ENCODE results near the gene HS3ST2. TPM values are rescaled to one million over a fixed set of nuclear protein-coding genes. Genes with fewer than 3 reads are reported as not detected.
"Not testable (repeated sequence)": the region's sequence is repeated elsewhere in the genome, so short reads cannot be mapped to it uniquely, and the experiment has no call there.

The HS3ST2 gene
- total RNA-seq, 2 experiments from 2014 or later = not detected

DNA sequence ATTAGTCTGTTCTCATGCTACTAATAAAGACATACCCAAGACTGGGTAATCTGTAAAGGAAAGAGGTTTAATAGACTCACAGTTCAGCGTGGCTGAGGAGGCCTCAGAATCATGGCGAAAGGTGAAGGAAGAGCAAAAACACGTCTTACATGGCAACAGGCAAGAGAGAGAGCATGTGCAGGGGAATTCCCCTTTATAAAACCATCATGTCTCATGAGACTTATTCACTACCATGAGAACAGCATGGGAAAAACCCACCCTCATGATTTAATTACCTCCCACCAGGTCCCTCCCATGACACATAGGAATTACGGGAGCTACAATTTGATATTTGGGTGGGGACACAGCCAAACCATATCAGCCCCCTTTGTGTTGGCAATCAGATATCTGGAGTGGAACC is 85.6 kb downstream of the HS3ST2 start:
- not testable (repeated sequence) for H3K36me3 Mint-ChIP-seq; ATAC-seq; H3K27ac Mint-ChIP-seq; H3K4me1 Mint-ChIP-seq; DNase-seq; H3K9me3 Mint-ChIP-seq (ENCODE audit: low read depth); H3K4me3 Mint-ChIP-seq
- peaks cover 18% of the 10 kb centered on the region for H3K27me3 Mint-ChIP-seq
- CTCF ChIA-PET = interaction anchor here (0.9 to 1.9 kb wide), 3 partner anchors 22 to 536 kb away, joined by 3 to 5 read pairs (median 3); no protein-coding TSS in a partner anchor

DNA sequence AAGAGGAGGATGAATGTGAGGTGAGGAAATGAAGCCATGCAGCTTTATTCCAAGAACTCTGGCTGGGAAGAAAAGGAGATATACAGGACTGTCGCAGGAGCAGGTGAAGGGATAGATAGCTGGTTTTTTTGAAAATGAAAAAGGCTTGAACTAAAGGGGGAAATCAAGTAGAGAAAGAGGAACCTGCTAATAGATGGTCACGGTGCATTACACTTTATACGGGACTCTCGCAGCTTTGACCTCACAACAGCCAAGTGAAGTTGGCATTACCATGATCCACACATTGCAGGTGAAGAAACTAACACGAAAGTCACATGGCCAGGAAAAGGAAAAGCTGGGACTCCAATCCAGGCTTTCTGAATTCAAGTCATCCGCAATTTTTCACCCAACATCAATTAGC is 86.9 kb downstream of the HS3ST2 start:
- H3K36me3 Mint-ChIP-seq = no peaks in the 10 kb centered on the region
- H3K4me3 Mint-ChIP-seq = no peak overlapping the region
- ATAC-seq (no peak), DNase-seq (no peak)
- H3K4me1 Mint-ChIP-seq = no peaks in the 10 kb centered on the region
- H3K27ac Mint-ChIP-seq = no peak overlapping the region
- peaks cover 18% of the 10 kb centered on the region for H3K27me3 Mint-ChIP-seq
- H3K9me3 Mint-ChIP-seq (ENCODE audit: low read depth) = no peaks in the 10 kb centered on the region
- CTCF ChIA-PET = interaction anchor here (1.9 kb wide), 1 partner anchor 535 kb away, joined by 5 read pairs; no protein-coding TSS in a partner anchor

DNA sequence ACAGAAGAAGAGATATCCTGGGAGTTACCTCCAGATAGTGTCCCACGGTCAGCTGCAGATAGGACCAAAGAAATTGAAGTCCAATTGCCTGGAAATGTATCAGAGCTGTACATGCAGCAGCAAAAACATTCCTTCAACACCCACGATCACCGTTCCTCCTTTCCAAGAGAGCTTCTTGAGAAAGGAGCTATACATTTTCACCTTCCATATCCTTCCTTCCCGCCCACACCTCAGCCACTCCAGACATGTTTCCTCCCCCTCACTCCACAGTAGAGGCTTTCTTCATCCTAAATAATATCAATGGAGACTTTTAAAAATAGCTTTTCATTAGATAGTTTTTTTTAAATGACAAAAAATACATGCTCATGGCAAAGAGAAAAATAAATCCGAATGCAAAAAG is 87.6 kb downstream of the HS3ST2 start:
- H3K36me3 Mint-ChIP-seq = no peaks in the 10 kb centered on the region
- no peaks in the 10 kb centered on the region for H3K4me1 Mint-ChIP-seq
- H3K4me3 Mint-ChIP-seq = no peak overlapping the region
- H3K9me3 Mint-ChIP-seq (ENCODE audit: low read depth) = no peaks in the 10 kb centered on the region
- no peak overlapping the region for H3K27ac Mint-ChIP-seq
- ATAC-seq = no peak
- no peak for DNase-seq
- peaks cover 16% of the 10 kb centered on the region for H3K27me3 Mint-ChIP-seq
- CTCF ChIA-PET = no interaction called here

DNA sequence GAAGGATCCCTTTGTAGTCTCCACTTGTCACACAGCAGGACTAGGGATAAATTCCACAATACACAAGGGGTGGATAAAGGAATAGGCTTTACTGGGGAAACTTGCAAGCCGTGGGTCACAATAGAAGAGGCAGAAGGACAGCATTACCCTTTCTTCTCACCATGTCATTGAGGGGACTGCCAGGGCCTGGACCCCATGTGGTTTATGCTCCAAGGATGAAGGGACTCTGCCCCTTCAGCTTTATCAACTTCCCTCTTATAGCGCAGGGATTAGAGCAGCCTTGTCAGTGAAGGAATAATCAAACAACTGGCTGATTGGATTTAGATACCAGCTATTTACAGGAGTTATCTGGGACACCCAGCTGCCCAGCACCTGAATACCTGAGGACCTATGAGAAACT is 89.8 kb downstream of the HS3ST2 start:
- CTCF ChIA-PET = no interaction called here
- no peak overlapping the region for H3K4me3 Mint-ChIP-seq

DNA sequence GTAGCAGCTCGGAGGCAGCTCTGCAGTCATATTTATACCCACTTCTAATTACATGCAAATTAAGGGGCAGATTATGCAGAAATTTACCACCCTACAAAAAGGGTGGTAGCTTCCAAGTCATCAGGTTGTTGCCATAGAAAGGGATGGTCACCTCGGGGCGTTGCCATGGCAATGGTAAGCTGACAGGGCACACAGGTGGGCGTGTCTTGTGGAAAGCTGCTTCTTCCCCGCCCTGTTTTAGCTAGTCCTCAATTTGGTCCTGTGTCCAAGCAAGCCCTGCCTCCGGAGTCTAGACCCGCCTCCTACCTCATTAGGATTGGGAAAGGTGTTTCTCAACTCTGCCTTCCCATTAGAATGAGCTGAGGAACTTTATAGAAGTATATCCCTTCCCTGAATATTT is 98.7 kb downstream of the HS3ST2 start:
- Mint-ChIP-seq H3K4me1 (no peaks in the 10 kb centered on the region), H3K27ac (no peak overlapping the region), H3K9me3 (ENCODE audit: low read depth) (no peaks in the 10 kb centered on the region), H3K4me3 (no peak overlapping the region), H3K27me3 (peaks cover 2% of the 10 kb centered on the region), H3K36me3 (no peaks in the 10 kb centered on the region)
- DNase-seq (no peak), ATAC-seq (no peak)
- CTCF ChIA-PET = no interaction called here

More for the DNA sequence above, 89.8 kb downstream of the HS3ST2 start:
- H3K27me3 Mint-ChIP-seq = peaks cover 26% of the 10 kb centered on the region
- no peak overlapping the region for H3K27ac Mint-ChIP-seq
- ATAC-seq (no peak), DNase-seq (no peak)
- no peaks in the 10 kb centered on the region for H3K4me1 Mint-ChIP-seq
- no peaks in the 10 kb centered on the region for H3K36me3 Mint-ChIP-seq
- H3K9me3 Mint-ChIP-seq (ENCODE audit: low read depth) = no peaks in the 10 kb centered on the region

DNA sequence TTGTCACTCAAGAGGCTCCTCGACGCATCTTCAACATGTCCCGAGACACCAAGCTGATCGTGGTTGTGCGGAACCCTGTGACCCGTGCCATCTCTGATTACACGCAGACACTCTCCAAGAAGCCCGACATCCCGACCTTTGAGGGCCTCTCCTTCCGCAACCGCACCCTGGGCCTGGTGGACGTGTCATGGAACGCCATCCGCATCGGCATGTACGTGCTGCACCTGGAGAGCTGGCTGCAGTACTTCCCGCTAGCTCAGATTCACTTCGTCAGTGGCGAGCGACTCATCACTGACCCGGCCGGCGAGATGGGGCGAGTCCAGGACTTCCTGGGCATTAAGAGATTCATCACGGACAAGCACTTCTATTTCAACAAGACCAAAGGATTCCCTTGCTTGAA is 101.0 kb downstream of the HS3ST2 start:
- Mint-ChIP-seq H3K4me3 (no peak overlapping the region), H3K4me1 (no peaks in the 10 kb centered on the region), H3K27me3 (peaks cover 6% of the 10 kb centered on the region), H3K27ac (no peak overlapping the region), H3K9me3 (ENCODE audit: low read depth) (no peaks in the 10 kb centered on the region), H3K36me3 (no peaks in the 10 kb centered on the region)
- no peak for ATAC-seq
- DNase-seq = no peak
- CTCF ChIA-PET = interaction anchor here (1.0 kb wide), 1 partner anchor 31 kb away, joined by 5 read pairs; no protein-coding TSS in a partner anchor

DNA sequence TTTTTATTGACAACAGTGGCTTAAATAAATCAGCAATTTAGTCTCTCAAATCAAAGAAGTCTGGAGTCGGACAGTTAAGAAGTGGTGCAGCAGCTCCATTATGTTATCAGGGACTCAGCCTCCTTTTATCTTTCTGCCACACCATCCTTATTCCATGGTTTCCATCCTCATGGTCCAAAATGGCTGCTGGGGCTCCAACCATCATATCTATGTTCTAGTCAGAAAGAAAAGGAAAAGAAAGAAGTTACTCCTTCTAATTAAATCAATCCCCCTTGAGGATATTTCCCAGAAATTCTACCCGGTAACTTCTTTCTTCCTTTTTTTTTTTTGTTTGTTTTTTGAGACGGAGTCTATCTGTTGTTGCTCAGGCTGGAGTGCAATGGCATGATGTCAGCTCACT is 109.5 kb downstream of the HS3ST2 start:
- H3K27me3 Mint-ChIP-seq = peaks cover 22% of the 10 kb centered on the region
- DNase-seq = no peak
- H3K4me1 Mint-ChIP-seq = no peaks in the 10 kb centered on the region

DNA sequence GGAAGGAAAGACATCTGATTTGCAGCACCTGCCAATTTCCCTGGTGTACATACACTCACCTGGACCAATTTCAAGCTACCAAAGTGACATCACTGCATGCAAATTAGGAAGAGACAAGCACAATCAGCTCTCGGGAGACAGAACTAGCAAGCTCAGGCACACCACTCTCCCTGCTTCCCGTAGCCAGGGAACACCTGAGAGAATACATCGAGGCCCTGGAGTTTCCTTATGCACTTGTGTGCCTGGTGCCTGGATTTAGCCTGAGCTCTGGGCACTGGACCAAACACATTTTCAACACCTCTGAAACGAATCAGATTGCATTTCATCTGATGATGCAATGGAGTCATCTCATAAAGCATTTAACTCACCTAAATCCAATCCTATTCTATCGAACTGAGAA is 110.5 kb downstream of the HS3ST2 start:
- DNase-seq (no peak), ATAC-seq (no peak)
- Mint-ChIP-seq H3K27me3 (peaks cover 23% of the 10 kb centered on the region), H3K4me3 (no peak overlapping the region), H3K9me3 (ENCODE audit: low read depth) (no peaks in the 10 kb centered on the region), H3K27ac (no peak overlapping the region), H3K36me3 (no peaks in the 10 kb centered on the region), H3K4me1 (no peaks in the 10 kb centered on the region)
- CTCF ChIA-PET = no interaction called here

More for the DNA sequence above, 109.5 kb downstream of the HS3ST2 start:
- Mint-ChIP-seq H3K27ac (no peak overlapping the region), H3K9me3 (ENCODE audit: low read depth) (no peaks in the 10 kb centered on the region), H3K4me3 (no peak overlapping the region), H3K36me3 (no peaks in the 10 kb centered on the region)
- ATAC-seq = no peak
- CTCF ChIA-PET = no interaction called here

DNA sequence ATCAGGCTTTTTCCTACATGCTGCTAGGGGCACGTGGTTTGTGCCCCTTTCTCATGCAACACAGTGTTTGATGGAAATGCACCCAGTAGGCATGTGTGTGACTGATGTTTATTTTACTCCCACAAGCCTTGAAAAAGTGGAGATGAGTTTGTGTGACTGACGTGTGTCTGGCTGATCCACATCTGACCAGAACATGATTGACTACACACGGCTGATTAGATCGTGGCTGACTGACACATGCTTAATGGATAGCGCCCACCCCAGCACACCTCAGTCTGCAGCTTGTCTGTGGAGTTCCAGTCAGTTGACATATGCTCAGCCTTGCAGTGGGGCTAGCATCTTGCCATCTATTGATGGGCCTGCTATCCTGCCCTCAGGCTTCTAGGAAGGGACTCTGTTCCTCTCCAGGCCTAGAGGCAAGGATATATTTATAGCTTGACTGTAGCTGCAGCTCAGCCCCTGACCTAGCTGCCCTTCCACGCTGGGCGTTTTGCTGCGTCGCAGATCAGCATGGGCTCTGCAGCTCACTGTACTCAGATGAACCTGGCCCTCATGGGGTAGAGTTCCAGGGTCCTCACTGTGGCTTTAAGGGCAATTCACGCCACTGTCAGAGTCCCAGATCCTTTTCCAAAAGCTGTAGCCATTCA is 112.3 kb downstream of the HS3ST2 start:
- no peaks in the 10 kb centered on the region for H3K9me3 Mint-ChIP-seq (ENCODE audit: low read depth)
- DNase-seq (no peak), ATAC-seq (no peak)
- no peak overlapping the region for H3K4me3 Mint-ChIP-seq
- H3K27ac Mint-ChIP-seq = no peak overlapping the region
- H3K4me1 Mint-ChIP-seq = no peaks in the 10 kb centered on the region
- peaks cover 24% of the 10 kb centered on the region for H3K27me3 Mint-ChIP-seq
- CTCF ChIA-PET = no interaction called here
- H3K36me3 Mint-ChIP-seq = no peaks in the 10 kb centered on the region

DNA sequence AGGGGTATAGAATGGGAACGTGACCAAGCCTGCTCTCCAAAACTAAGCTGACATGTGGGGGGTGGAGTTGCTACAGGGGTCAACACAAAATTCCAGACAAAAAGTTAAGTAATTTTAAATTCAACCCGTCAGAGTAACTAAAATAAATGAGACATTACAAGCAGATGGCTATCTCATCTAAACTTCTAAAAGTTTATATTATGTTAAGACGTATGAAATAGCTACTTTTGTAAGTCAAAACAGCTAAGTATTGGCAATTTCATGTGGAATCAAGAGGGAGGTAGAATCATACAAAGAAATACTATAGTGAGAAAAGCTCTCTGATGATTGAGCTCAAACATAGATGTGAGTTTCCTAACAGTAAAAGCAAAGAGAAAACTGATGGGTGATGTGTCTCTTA is 113.3 kb downstream of the HS3ST2 start:
- ATAC-seq (no peak), DNase-seq (no peak)
- no peaks in the 10 kb centered on the region for H3K36me3 Mint-ChIP-seq
- H3K9me3 Mint-ChIP-seq (ENCODE audit: low read depth) = no peaks in the 10 kb centered on the region
- H3K27me3 Mint-ChIP-seq = peaks cover 28% of the 10 kb centered on the region
- no peak overlapping the region for H3K4me3 Mint-ChIP-seq
- H3K27ac Mint-ChIP-seq = no peak overlapping the region
- no peaks in the 10 kb centered on the region for H3K4me1 Mint-ChIP-seq
- CTCF ChIA-PET = no interaction called here

DNA sequence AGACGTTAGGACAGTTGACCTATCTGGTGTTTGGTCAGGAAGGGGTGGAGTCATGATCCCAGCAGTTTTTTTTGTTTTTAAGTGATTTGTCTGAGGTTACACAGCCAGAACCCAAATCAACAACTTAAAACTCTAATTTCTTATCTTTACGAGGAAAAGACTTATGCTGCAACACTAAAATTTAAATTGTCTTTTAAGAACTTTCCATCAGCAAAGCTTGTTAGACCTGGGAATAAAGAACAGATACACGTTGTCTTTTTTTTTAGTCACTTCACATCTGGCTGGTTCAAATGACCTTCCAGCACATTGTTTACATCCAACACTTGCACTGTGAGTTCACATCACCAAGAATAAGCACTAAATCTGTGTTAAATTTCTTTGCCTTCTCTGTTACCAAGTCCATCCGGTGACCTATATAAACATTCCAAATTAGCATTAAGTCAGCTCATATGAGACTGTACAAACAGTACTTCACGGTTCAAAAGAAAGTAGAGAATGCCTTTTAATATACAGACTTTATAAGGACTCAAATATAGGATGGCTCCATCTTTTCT is 115.0 kb downstream of the HS3ST2 start:
- H3K27ac Mint-ChIP-seq = no peak overlapping the region

DNA sequence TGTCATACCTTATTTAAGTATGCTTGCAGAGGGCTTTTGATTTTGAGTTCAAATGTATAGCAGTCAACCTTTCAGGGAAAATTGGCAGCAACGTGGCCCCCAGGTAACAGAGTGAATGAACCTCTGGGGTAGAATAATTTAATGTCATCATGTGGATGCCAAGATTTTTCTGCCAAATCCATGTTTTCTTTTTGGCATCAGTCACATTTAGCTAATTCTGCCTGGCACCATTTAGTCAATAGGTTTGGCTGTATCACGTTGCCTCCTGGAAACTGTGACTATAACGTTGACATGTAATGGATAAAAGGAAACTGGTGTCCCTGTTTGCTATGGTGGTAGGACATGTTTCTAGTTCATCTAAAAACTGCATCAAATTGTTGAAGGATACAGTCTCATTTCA is 115.5 kb downstream of the HS3ST2 start:
- peaks cover 37% of the 10 kb centered on the region for H3K27me3 Mint-ChIP-seq
- H3K9me3 Mint-ChIP-seq (ENCODE audit: low read depth) = no peaks in the 10 kb centered on the region
- CTCF ChIA-PET = no interaction called here

More for the DNA sequence above, 115.0 kb downstream of the HS3ST2 start:
- Mint-ChIP-seq H3K36me3 (no peaks in the 10 kb centered on the region), H3K27me3 (peaks cover 34% of the 10 kb centered on the region), H3K9me3 (ENCODE audit: low read depth) (no peaks in the 10 kb centered on the region), H3K4me1 (no peaks in the 10 kb centered on the region), H3K4me3 (no peak overlapping the region)
- ATAC-seq (no peak), DNase-seq (no peak)
- CTCF ChIA-PET = no interaction called here

DNA sequence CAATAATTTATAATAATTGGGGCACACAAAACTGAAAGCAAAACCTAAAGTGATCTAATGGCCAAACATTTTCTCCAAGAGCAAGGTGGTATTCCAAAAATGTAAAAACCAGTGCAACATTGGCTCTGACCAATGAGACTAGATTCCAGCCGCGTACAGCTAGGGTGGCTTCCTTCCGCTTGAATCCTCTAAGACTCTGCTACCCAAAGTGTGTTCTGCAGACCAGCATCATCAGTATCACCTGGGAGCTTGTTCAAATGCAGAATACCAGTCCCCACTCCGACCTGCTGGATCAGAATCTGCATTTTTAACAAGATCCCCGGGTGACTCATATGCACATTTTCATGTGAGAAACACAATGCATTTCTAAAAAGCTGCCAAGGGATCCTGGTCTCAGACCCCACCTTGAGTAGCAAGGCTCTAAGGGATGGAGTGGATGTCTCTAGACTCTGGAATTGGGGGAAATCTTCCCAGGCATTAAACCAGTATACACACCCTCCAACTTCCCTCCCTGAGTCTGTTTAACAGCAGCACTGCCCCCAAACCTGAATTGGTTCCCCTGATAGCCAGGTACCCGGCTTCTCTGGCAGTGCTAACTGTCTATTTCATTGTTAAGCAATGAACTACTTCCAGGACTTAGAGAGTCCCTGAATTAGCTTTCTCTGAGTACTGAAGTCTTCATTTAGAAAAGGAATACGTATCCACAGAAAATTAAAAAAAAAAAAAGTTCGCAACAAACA is 118.2 kb downstream of the HS3ST2 start:
- Mint-ChIP-seq H3K36me3 (no peaks in the 10 kb centered on the region), H3K9me3 (ENCODE audit: low read depth) (no peaks in the 10 kb centered on the region), H3K4me1 (no peaks in the 10 kb centered on the region), H3K27me3 (peaks cover 46% of the 10 kb centered on the region), H3K4me3 (no peak overlapping the region), H3K27ac (no peak overlapping the region)
- CTCF ChIA-PET = no interaction called here
- ATAC-seq (no peak), DNase-seq (no peak)

More for the DNA sequence above, 115.5 kb downstream of the HS3ST2 start:
- H3K27ac Mint-ChIP-seq = no peak overlapping the region
- H3K4me3 Mint-ChIP-seq = no peak overlapping the region
- no peaks in the 10 kb centered on the region for H3K4me1 Mint-ChIP-seq
- no peaks in the 10 kb centered on the region for H3K36me3 Mint-ChIP-seq
- DNase-seq (no peak), ATAC-seq (no peak)

DNA sequence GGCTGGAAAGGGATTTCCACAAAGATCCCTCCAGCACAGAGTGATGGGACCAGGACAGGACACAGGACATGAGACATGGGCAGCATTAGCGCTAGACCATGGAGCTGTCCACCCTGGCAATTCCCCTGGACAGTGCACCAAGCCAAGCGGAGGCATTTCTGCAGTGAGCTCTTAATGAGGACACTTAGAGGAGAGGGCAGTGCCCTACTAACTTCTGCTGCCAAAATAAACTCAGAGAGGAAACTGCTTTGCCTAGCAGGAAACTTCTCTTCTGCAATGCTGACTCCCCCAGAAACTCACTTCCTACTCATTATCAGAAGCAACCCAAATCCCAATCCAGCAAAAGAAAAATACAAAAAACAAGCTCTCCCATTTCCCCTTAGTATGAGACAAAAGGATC is 119.2 kb downstream of the HS3ST2 start:
- peaks cover 42% of the 10 kb centered on the region for H3K27me3 Mint-ChIP-seq
- ATAC-seq = no peak
- no peaks in the 10 kb centered on the region for H3K36me3 Mint-ChIP-seq
- H3K27ac Mint-ChIP-seq = no peak overlapping the region
- no peak overlapping the region for H3K4me3 Mint-ChIP-seq
- no peak for DNase-seq
- H3K4me1 Mint-ChIP-seq = no peaks in the 10 kb centered on the region
- CTCF ChIA-PET = no interaction called here
- H3K9me3 Mint-ChIP-seq (ENCODE audit: low read depth) = no peaks in the 10 kb centered on the region
